Heart right ventricle (tissue), 16 donors: ENCODE data around the gene FOXRED1. TPM values are rescaled to one million over a fixed set of nuclear protein-coding genes. Genes with fewer than 3 reads are reported as not detected.

Experiments used
- ATAC-seq, 8 donors: fragments of 200-7000 bp; cut with Tn5 transposase; one replicate each; pipeline ENCODE4 v1.9.1; 2020; ENCODE audit warnings: mild to moderate bottlenecking in 8 of 8, moderate library complexity in 8 of 8, moderate number of reproducible peaks in 1 of 8
- DNase-seq, 2 donors: peaks; one replicate each; pipeline ENCODE4 v3.0.0-alpha.2; 2020
- H3K27ac ChIP-seq, 10 donors: fragments of 200-600 bp; sonication (generic) in 2 of 10; one replicate each; pipeline versions ENCODE4 v1.5.0 to v1.8.0; 2020 to 2022; ENCODE audit warnings: mild to moderate bottlenecking in 3 of 10
- H3K27me3 ChIP-seq, 7 donors: fragments of 200-600 bp; one replicate each; pipeline ENCODE4 v1.8.0; 2021 to 2022; ENCODE audit warnings: mild to moderate bottlenecking in 2 of 7
- H3K36me3 ChIP-seq, 9 donors: fragments of 200-600 bp; sonication (generic) in 1 of 9; one replicate each; pipeline versions ENCODE4 v1.5.0 to v1.8.0; 2020 to 2022; ENCODE audit warnings: mild to moderate bottlenecking in 2 of 9
- H3K4me1 ChIP-seq, 9 donors: fragments of 200-600 bp; sonication (generic) in 1 of 9; one replicate each; pipeline versions ENCODE4 v1.5.0 to v1.8.0; 2020 to 2022; ENCODE audit warnings: mild to moderate bottlenecking in 4 of 9
- H3K4me3 ChIP-seq, 10 donors: fragments of 200-600 bp; sonication (generic) in 2 of 10; one replicate each; pipeline versions ENCODE4 v1.5.0 to v1.8.0; 2020 to 2022; ENCODE audit warnings: mild to moderate bottlenecking in 7 of 10, moderate library complexity in 2 of 10
- H3K9me3 ChIP-seq, 11 donors: fragments of 200-600 bp in 10 of 11; sonication (generic) in 2 of 11; one replicate each; pipeline versions ENCODE4 v1.5.0 to v1.8.0; 2013 to 2022; ENCODE audit warnings: mild to moderate bottlenecking in 2 of 11, control low read depth in 1 of 11, moderate library complexity in 1 of 11
- WGBS, 2 donors: extraction: QIAGEN DNeasy Blood & Tissue Kit; methylation state at CpG; one replicate each; pipeline ENCODE4 v1.1.7; 2013; ENCODE audit warnings: inconsistent platforms in 1 of 2; 5-methylcytosine and 5-hydroxymethylcytosine counted together
- intact Hi-C, 10 donors: fragments of 100-400 bp; cut with DNase I; formaldehyde crosslinking; loops; one replicate each; pipeline versions ENCODE4 v1.11.1 to v1.14.2; 2022
- polyA plus RNA-seq, 2 donors: library from polyadenylated mRNA; stranded (reverse); fragments of 200-250 nt; gene quantifications; one replicate each; pipeline ENCODE4 v1.2.3, GENCODE V29; 2013
- total RNA-seq, 10 donors: library from RNA; stranded (reverse); fragmentation: NEBNext Ultra II Directional in 3 of 10; extraction: Animal tissue kit (Norgen Biotek cat#: 25700) in 3 of 10; gene quantifications; one replicate each; pipeline versions ENCODE4 v1.2.1 to v1.2.4, GENCODE V29; 2021 to 2023
- TF ChIP-seq, protein P1 (sequence below), 9 donors: fragments of 200-600 bp; sonication (generic) in 2 of 9; IDR thresholded peaks; one replicate each; pipeline versions ENCODE4 v1.5.0 to v1.8.0; 2021 to 2022; ENCODE audit warnings: antibody characterized with exemption in 9 of 9, mild to moderate bottlenecking in 5 of 9, moderate library complexity in 1 of 9
- donor health status: Arrhythmogenic right ventricular cardiomyopathy.
- donor health status: ischemic (EF 13 %, LVEDD 7.1; RV severe dilation, severe dysfunction).
- donor health status: healthy with polysubstance abuse.
- donor health status: DM: no; HTN: yes; CAD: no.
- donor health status: DM: no; HTN: no; CAD: no.
- donor health status: ischemic (EF 25% LVEDD 6.9; RV normal size, moderate dysfunction).
- donor health status: ischemic (EF 25% LVEDD 5.7; RV mildly dilated, moderate dysfunction).
- donor health status: healthy.
- donor health status: DM: yes; HTN: yes; CAD: no.
- donor health status: Ischemic cardiomyopathy.
- donor health status: ischemic (EF 35%, LVEDD 5.7; RV mildly dilated, moderate dysfunction).
- donor health status: nonischemic (EF 11% LVEDD 7.7; RV severe dilation, severe dysfunction).
- donor health status: DM: yes; HTN: yes; CAD: no.
- donor health status: PGD.
- donor health status: ischemic (EF 29% LVEDD 5.4; RV normal size, mild dysfunction).
- donor health status: nonischemic (EF 23%, LVEDD 6.1; RV moderate dilation, normal function).

FOXRED1 gene
- total and polyA plus RNA-seq, 12 donors, result 19.0 to 46.3 (median 32.1) TPM

DNA sequence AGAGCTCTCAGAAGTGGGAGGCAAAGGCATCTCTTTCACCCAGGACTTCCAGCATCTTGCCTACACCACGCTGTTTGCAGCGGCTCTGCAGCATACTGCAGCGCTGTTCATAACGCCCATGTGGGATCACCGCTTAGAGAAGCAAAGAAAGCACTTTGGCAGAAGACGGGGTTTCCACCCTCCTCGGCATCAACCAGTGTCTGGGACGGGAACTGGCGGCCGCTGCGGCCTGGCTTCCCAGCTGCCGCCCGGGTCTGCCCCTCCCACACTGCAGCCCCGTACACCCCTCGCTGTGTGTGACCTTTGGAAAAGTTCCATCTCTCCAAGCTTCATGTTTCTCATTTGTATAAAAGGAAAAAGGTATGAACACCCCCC, 13.4 kb downstream of the FOXRED1 start:
- intact Hi-C loops, result loop anchor here in 2 of 10 donors (2.0 to 5.0 kb wide), 2 partner anchors 14 to 65 kb away; partner anchors contain the start of genes FOXRED1 (in 1 of the 2) and SRPRA (in 1 of the 2)
- WGBS, 2 donors, result 2% methylated on average over 15 of the region's 15 CpGs
- H3K4me3 ChIP-seq, result peak overlapping the region; percentile 49 to 87 (median 78)
- peak; percentile 68 to 87 (median 81) for ATAC-seq
- peak; percentile 48 to 63 for DNase-seq
- TF ChIP-seq, protein P1, sequence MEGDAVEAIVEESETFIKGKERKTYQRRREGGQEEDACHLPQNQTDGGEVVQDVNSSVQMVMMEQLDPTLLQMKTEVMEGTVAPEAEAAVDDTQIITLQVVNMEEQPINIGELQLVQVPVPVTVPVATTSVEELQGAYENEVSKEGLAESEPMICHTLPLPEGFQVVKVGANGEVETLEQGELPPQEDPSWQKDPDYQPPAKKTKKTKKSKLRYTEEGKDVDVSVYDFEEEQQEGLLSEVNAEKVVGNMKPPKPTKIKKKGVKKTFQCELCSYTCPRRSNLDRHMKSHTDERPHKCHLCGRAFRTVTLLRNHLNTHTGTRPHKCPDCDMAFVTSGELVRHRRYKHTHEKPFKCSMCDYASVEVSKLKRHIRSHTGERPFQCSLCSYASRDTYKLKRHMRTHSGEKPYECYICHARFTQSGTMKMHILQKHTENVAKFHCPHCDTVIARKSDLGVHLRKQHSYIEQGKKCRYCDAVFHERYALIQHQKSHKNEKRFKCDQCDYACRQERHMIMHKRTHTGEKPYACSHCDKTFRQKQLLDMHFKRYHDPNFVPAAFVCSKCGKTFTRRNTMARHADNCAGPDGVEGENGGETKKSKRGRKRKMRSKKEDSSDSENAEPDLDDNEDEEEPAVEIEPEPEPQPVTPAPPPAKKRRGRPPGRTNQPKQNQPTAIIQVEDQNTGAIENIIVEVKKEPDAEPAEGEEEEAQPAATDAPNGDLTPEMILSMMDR (IDR thresholded peaks at IDR 0.05), result no peak
- peak overlapping the region; percentile 55 to 97 (median 93) for H3K27ac ChIP-seq
- peaks cover 0 to 51% (median 11%) of the 10 kb centered on the region in 9 donors for H3K4me1 ChIP-seq
- H3K36me3 ChIP-seq, result peaks cover 0 to 17% (median 0%) of the 10 kb centered on the region in 9 donors
- no peaks in the 10 kb centered on the region for H3K9me3 ChIP-seq
- H3K27me3 ChIP-seq, result no peaks in the 10 kb centered on the region

- H3K9me3 ChIP-seq, result no peaks in the 10 kb centered on the region
- H3K36me3 ChIP-seq, result peaks cover 0 to 17% (median 0%) of the 10 kb centered on the region in 9 donors
- intact Hi-C loops, result loop anchor here in 2 of 10 donors (2.0 to 5.0 kb wide), 2 partner anchors 14 to 66 kb away; partner anchors contain the start of genes FOXRED1 (in 1 of the 2) and SRPRA (in 1 of the 2)
- H3K27me3 ChIP-seq, result no peaks in the 10 kb centered on the region
- DNase-seq, result peak; percentile 69 to 79
- WGBS, 2 donors, result 0% methylated on average over 77 to 82 of the region's 82 CpGs
- ATAC-seq, result peak; percentile 89 to 95 (median 92)
- peak within 1 kb of the TSS; percentile 49 to 87 (median 78) for H3K4me3 ChIP-seq
- TF ChIP-seq, protein P1 (IDR thresholded peaks at IDR 0.05), result peak in 1 of 9 donors; percentile 35
- peaks cover 0 to 51% (median 11%) of the 10 kb centered on the region in 9 donors for H3K4me1 ChIP-seq
- peak within 1 kb of the TSS; percentile 55 to 97 (median 93) for H3K27ac ChIP-seq
These were observed 14.0 kb downstream of the FOXRED1 start, which contains the start of gene TIRAP for GRCh38 chr11:126282736-126283591. TIRAP (plus strand) TSS chr11:126283093; CDS start chr11:126290895, 7,802 bp downstream.

DNA sequence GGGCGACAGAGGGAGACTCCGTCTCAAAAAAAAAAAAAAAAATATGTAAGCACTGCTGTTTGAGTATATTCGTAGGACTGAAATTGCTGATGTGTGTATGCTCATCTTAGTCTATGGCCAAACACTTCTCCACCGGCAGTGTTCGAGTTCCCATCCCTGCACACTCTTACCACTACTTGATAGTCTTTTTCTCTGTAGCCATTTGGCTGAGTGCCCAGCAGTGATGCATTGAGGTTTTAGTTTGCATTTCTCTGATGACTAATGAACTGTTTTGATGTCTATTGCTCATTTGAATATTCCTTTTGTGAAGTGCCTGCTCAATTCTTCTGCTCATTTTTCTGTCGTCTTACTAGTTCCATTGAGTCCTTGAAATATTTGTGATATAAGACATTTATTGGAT, 15.9 kb downstream of the FOXRED1 start:
- intact Hi-C loops, result loop anchor here in 2 of 10 donors (2.0 to 5.0 kb wide), 2 partner anchors 18 to 68 kb away; no protein-coding TSS in a partner anchor
- H3K4me1 ChIP-seq, result peaks cover 0 to 51% (median 11%) of the 10 kb centered on the region in 9 donors
- ATAC-seq (no peak), DNase-seq (no peak)
- TF ChIP-seq, protein P1 (IDR thresholded peaks at IDR 0.05), result no peak
- H3K27ac ChIP-seq, result no peak overlapping the region
- no peaks in the 10 kb centered on the region for H3K9me3 ChIP-seq
- WGBS, 2 donors, result 64 to 68% methylated on average over 6 of the region's 6 CpGs
- peaks cover 0 to 33% (median 7%) of the 10 kb centered on the region in 9 donors for H3K36me3 ChIP-seq
- H3K27me3 ChIP-seq, result no peaks in the 10 kb centered on the region
- peak overlapping the region in 1 of 10 donors; percentile 82 for H3K4me3 ChIP-seq

GRCh38 chr11:126288237-126288636, 19.3 kb downstream of the FOXRED1 start:
- Histone ChIP-seq H3K36me3 (peaks cover 0 to 67% (median 18%) of the 10 kb centered on the region in 9 donors), H3K4me1 (peaks cover 0 to 22% (median 4%) of the 10 kb centered on the region in 9 donors), H3K27ac (no peak overlapping the region), H3K9me3 (no peaks in the 10 kb centered on the region), H3K4me3 (no peak overlapping the region), H3K27me3 (no peaks in the 10 kb centered on the region)
- WGBS, 2 donors, result 76 to 83% methylated on average over 6 of the region's 6 CpGs
- ATAC-seq (no peak), DNase-seq (no peak)
- intact Hi-C loops, result no loop called here
- TF ChIP-seq, protein P1 (IDR thresholded peaks at IDR 0.05), result no peak
